Stomach (tissue), 9 donors: ENCODE data around the gene DHODH. TPM values are rescaled to one million over a fixed set of nuclear protein-coding genes. Genes with fewer than 3 reads are reported as not detected.

Experiments
- DNase-seq, 2 donors: peaks; one replicate each; pipeline versions ENCODE4 v3.0.0 to v3.0.0-alpha.2; 2013 to 2019
- H3K27ac ChIP-seq, 5 donors: fragments of 200-600 bp in 4 of 5; sonication (generic) in 4 of 5; one replicate each; pipeline ENCODE4 v1.5.1; 2013 to 2019; ENCODE audit warnings: mild to moderate bottlenecking in 1 of 5, moderate library complexity in 1 of 5
- H3K27me3 ChIP-seq, 3 donors: fragments of 200-600 bp; sonication (generic); one replicate each; pipeline ENCODE4 v1.5.1; 2017 to 2019; ENCODE audit warnings: mixed run types in 1 of 3
- H3K36me3 ChIP-seq, 4 donors: fragments of 200-600 bp; sonication (generic); 1 replicate in 3 of 4; 2 replicates in 1 of 4; pipeline ENCODE4 v1.5.1; 2016 to 2019
- H3K4me1 ChIP-seq, 4 donors: fragments of 200-600 bp; sonication (generic); one replicate each; pipeline ENCODE4 v1.5.1; 2016 to 2019
- H3K4me3 ChIP-seq, 4 donors: fragments of 200-600 bp; sonication (generic) in 3 of 4; one replicate each; pipeline ENCODE4 v1.5.1; 2016 to 2019; ENCODE audit warnings: mild to moderate bottlenecking in 1 of 4
- H3K9me3 ChIP-seq, 4 donors: fragments of 200-600 bp; sonication (generic); one replicate each; pipeline ENCODE4 v1.5.1; 2016 to 2019
- CTCF ChIP-seq, 7 experiments: fragments of 450-650 bp in 4 of 7; fragments of 200-600 bp in 3 of 7; sonication (generic) in 3 of 7; IDR thresholded peaks; one replicate each; pipeline ENCODE4 v1.5.1; 2016 to 2019; ENCODE audit warnings: antibody characterized with exemption in 7 of 7, control low read depth in 2 of 7, mild to moderate bottlenecking in 1 of 7
- EP300 ChIP-seq: sonication (generic); formaldehyde crosslinking; IDR thresholded peaks from one replicate; pipeline ENCODE4 v1.6.1; 2017; ENCODE audit warnings: antibody characterized with exemption
- POLR2A ChIP-seq, 4 donors: fragments of 450-650 bp; IDR thresholded peaks; one replicate each; pipeline ENCODE4 v1.6.1; 2016; ENCODE audit warnings: antibody characterized with exemption in 4 of 4, control low read depth in 2 of 4, mild to moderate bottlenecking in 1 of 4, moderate library complexity in 1 of 4
- POLR2AphosphoS5 ChIP-seq, 3 donors: sonication (generic); formaldehyde crosslinking; IDR thresholded peaks; one replicate each; pipeline ENCODE4 v1.6.1; 2016; ENCODE audit warnings: antibody characterized with exemption in 3 of 3
- WGBS, 5 donors: extraction: QIAGEN DNeasy Blood & Tissue Kit in 3 of 5; methylation state at CpG; one replicate each; pipeline versions ENCODE4 v1.1.5 to v1.1.7; 2013 to 2018; 5-methylcytosine and 5-hydroxymethylcytosine counted together
- intact Hi-C: fragments of 100-400 bp; cut with DNase I; formaldehyde crosslinking; loops from one replicate; pipeline ENCODE4 v1.15.1; 2023; ENCODE audit warnings: low total_unique reads
- polyA plus RNA-seq, 3 donors: library from polyadenylated mRNA; stranded (reverse); fragments of 200-250 nt; gene quantifications; one replicate each; pipeline ENCODE4 v1.2.3, GENCODE V29; 2013
- total RNA-seq, 5 donors: library from RNA; depleted of rRNA; stranded (reverse); fragments of >200 nt; gene quantifications; one replicate each; pipeline versions ENCODE4 v1.1.0 to v1.2.3, GENCODE V29; 2014 to 2016
- donor health status: healthy with polysubstance abuse.
- donor health status: Bipolar disorder and iron deficiency.
- donor health status: healthy.

The DHODH gene
- total and polyA plus RNA-seq, 8 donors, result 1.2 to 6.0 (median 3.7) TPM; not detected in 1

- peaks cover 12 to 96% (median 86%) of the 10 kb centered on the region in 4 donors for H3K36me3 ChIP-seq
- no peak for DNase-seq
- 78 to 87% (median 80%) methylated on average over 10 of the region's 10 CpGs for WGBS, 5 donors
Measured at GRCh38 chr16:72023962-72024361, 15.4 kb downstream of the DHODH start.

GRCh38 chr16:72024862-72025382 lies 16.4 kb downstream of the DHODH start:
- no peak for TF ChIP-seq EP300
- no peak for TF ChIP-seq CTCF (IDR thresholded peaks at IDR 0.05)
- TF ChIP-seq POLR2AphosphoS5 (IDR thresholded peaks at IDR 0.05), result no peak
- H3K4me3 ChIP-seq, result no peak overlapping the region
- H3K4me1 ChIP-seq, result no peaks in the 10 kb centered on the region
- no peak for DNase-seq
- H3K9me3 ChIP-seq, result no peaks in the 10 kb centered on the region
- H3K27ac ChIP-seq, result no peak overlapping the region
- peaks cover 12 to 86% (median 77%) of the 10 kb centered on the region in 4 donors for H3K36me3 ChIP-seq
- intact Hi-C loops, result no loop called here
- WGBS, 5 donors, result 65 to 75% (median 70%) methylated on average over 6 of the region's 6 CpGs
- H3K27me3 ChIP-seq, result no peaks in the 10 kb centered on the region

More at GRCh38 chr16:72023962-72024361, 15.4 kb downstream of the DHODH start:
- H3K27ac ChIP-seq, result no peak overlapping the region
- intact Hi-C loops, result no loop called here
- TF ChIP-seq POLR2A (IDR thresholded peaks at IDR 0.05), result no peak
- TF ChIP-seq POLR2AphosphoS5 (IDR thresholded peaks at IDR 0.05), result no peak
- TF ChIP-seq EP300, result no peak
- no peak for TF ChIP-seq CTCF (IDR thresholded peaks at IDR 0.05)
- no peaks in the 10 kb centered on the region for H3K27me3 ChIP-seq
- no peaks in the 10 kb centered on the region for H3K9me3 ChIP-seq
- no peak overlapping the region for H3K4me3 ChIP-seq
- H3K4me1 ChIP-seq, result no peaks in the 10 kb centered on the region

GRCh38 chr16:72025404-72026114 lies 17.0 kb downstream of the DHODH start:
- TF ChIP-seq CTCF (IDR thresholded peaks at IDR 0.05), result no peak
- TF ChIP-seq EP300, result no peak
- TF ChIP-seq POLR2A (IDR thresholded peaks at IDR 0.05), result no peak
- no peak for TF ChIP-seq POLR2AphosphoS5 (IDR thresholded peaks at IDR 0.05)
- no peak overlapping the region for H3K27ac ChIP-seq
- DNase-seq, result no peak
- no peaks in the 10 kb centered on the region for H3K4me1 ChIP-seq
- WGBS, 5 donors, result 79 to 92% (median 89%) methylated on average over 17 to 19 of the region's 19 CpGs
- H3K27me3 ChIP-seq, result no peaks in the 10 kb centered on the region
- H3K9me3 ChIP-seq, result no peaks in the 10 kb centered on the region
- peaks cover 12 to 81% (median 72%) of the 10 kb centered on the region in 4 donors for H3K36me3 ChIP-seq
- intact Hi-C loops, result no loop called here
- no peak overlapping the region for H3K4me3 ChIP-seq

GRCh38 chr16:72027669-72028378 lies 19.3 kb downstream of the DHODH start:
- TF ChIP-seq POLR2A (IDR thresholded peaks at IDR 0.05) (no peak), EP300 (no peak), POLR2AphosphoS5 (IDR thresholded peaks at IDR 0.05) (no peak), CTCF (IDR thresholded peaks at IDR 0.05) (no peak)
- Histone ChIP-seq H3K27me3 (no peaks in the 10 kb centered on the region), H3K4me3 (no peak overlapping the region), H3K36me3 (peaks cover 7 to 58% (median 50%) of the 10 kb centered on the region in 4 donors), H3K9me3 (no peaks in the 10 kb centered on the region), H3K4me1 (no peaks in the 10 kb centered on the region), H3K27ac (no peak overlapping the region)
- WGBS, 5 donors, result 90 to 94% (median 92%) methylated on average over 6 of the region's 6 CpGs
- intact Hi-C loops, result no loop called here
- no peak for DNase-seq
